OCI-LY7 (cell line): ENCODE measurements around the gene NAV3.

Source experiments
- CTCF ChIP-seq: fragments of 200-600 bp; sonication (generic); conservative IDR thresholded peaks from 2 replicates; pipeline ENCODE4 v1.5.1; 2014; ENCODE audit warnings: mild to moderate bottlenecking, antibody characterized with exemption, low read length, moderate library complexity, mixed read lengths
- EZH2phosphoT487 ChIP-seq: fragments of 200-600 bp; sonication (generic); IDR thresholded peaks from 2 replicates; pipeline ENCODE4 v1.6.1; 2018; ENCODE audit warnings: low read depth, borderline replicate concordance, mild to moderate bottlenecking, mixed run types, antibody characterized with exemption, low read length, moderate library complexity, mixed read lengths

GRCh38 chr12:78208092-78208491, 377.4 kb downstream of the NAV3 start:
- TF ChIP-seq CTCF = no peak
- TF ChIP-seq EZH2phosphoT487 = no peak
